Natural killer cell (primary cell): ENCODE results near the gene ZNF548. TPM values are rescaled to one million over a fixed set of nuclear protein-coding genes. Genes with fewer than 3 reads are reported as not detected.

ENCODE experiments used
- ATAC-seq, 3 donors: fragments of 150-1000 bp in 2 of 3; fragments of 200-7000 bp in 1 of 3; cut with Tn5 transposase; 1 replicate in 1 of 3; 2 replicates in 2 of 3; pipeline ENCODE4 v1.10.0; 2021; ENCODE audit warnings: mild to moderate bottlenecking in 2 of 3, moderate library complexity in 2 of 3
- DNase-seq, 2 donors: peaks; one replicate each; pipeline versions ENCODE4 v3.0.0 to v3.0.0-alpha.2; 2013 to 2021; ENCODE audit warnings: mixed read lengths in 1 of 2
- H3K27ac ChIP-seq: one replicate; pipeline ENCODE4 v1.5.1; 2013; ENCODE audit warnings: mild to moderate bottlenecking, low read length
- H3K27me3 ChIP-seq: one replicate; pipeline ENCODE4 v1.6.1; 2013; ENCODE audit warnings: low read length; ENCODE audit not compliant: control insufficient read depth, insufficient read depth
- H3K36me3 ChIP-seq: one replicate; pipeline ENCODE4 v1.6.1; 2013; ENCODE audit warnings: low read length; ENCODE audit not compliant: control insufficient read depth, insufficient read depth
- H3K4me1 ChIP-seq: one replicate; pipeline ENCODE4 v1.6.1; 2013; ENCODE audit warnings: low read length; ENCODE audit not compliant: control insufficient read depth, insufficient read depth
- H3K4me3 ChIP-seq: one replicate; pipeline ENCODE4 v1.5.1; 2013; ENCODE audit warnings: low read length
- H3K9me3 ChIP-seq: one replicate; pipeline ENCODE4 v1.6.1; 2013; ENCODE audit warnings: low read length; ENCODE audit not compliant: control insufficient read depth, insufficient read depth
- H3K27ac Mint-ChIP-seq, 2 donors: one replicate each; pipeline ENCODE4 v1.8.0; 2022; ENCODE audit warnings: mild to moderate bottlenecking in 2 of 2, mixed read lengths in 2 of 2, moderate library complexity in 1 of 2
- H3K27me3 Mint-ChIP-seq, 2 donors: one replicate each; pipeline ENCODE4 v1.8.0; 2022; ENCODE audit warnings: low read depth in 2 of 2, mixed read lengths in 2 of 2
- H3K36me3 Mint-ChIP-seq: one replicate; pipeline ENCODE4 v1.8.0; 2022; ENCODE audit warnings: mixed read lengths
- H3K4me1 Mint-ChIP-seq, 2 donors: one replicate each; pipeline ENCODE4 v1.8.0; 2022; ENCODE audit warnings: mixed read lengths in 2 of 2
- H3K4me3 Mint-ChIP-seq: one replicate; pipeline ENCODE4 v1.8.0; 2022; ENCODE audit warnings: mild to moderate bottlenecking, moderate library complexity, mixed read lengths
- H3K9me3 Mint-ChIP-seq, 2 donors: one replicate each; pipeline ENCODE4 v1.8.0; 2022; ENCODE audit warnings: mixed read lengths in 2 of 2
- CTCF ChIP-seq: fragments of 200-600 bp; IDR thresholded peaks from one replicate; pipeline ENCODE4 v1.8.0; 2022; ENCODE audit warnings: antibody characterized with exemption
- WGBS: methylation state at CpG from one replicate; pipeline ENCODE4 v1.1.7; 2013; ENCODE audit warnings: missing lambda C conversion rate; ENCODE audit not compliant: insufficient coverage; 5-methylcytosine and 5-hydroxymethylcytosine counted together
- intact Hi-C: fragments of 100-400 bp; cut with micrococcal nuclease; formaldehyde crosslinking; loops from one replicate; pipeline ENCODE4 v1.14.2; 2022
- total RNA-seq, 4 donors: library from RNA; stranded (reverse); fragments of 120-200 nt in 1 of 4; gene quantifications; one replicate each; pipeline versions ENCODE4 v1.2.3 to v1.2.4, GENCODE V29; 2013 to 2022

Gene ZNF548
- total RNA-seq, 3 donors from 2014 or later (not counting 1 experiment from before 2014, with no cell fraction given): 75.5 to 104 (median 96.9) TPM

- 97% methylated on average over 5 of the region's 5 CpGs for WGBS
- DNase-seq (no peak), ATAC-seq (no peak)
- Mint-ChIP-seq H3K9me3 (peaks cover 9 to 14% of the 10 kb centered on the region in 2 donors), H3K27me3 (no peaks in the 10 kb centered on the region), H3K4me1 (peaks cover 12 to 14% of the 10 kb centered on the region in 2 donors), H3K36me3 (peaks cover 51% of the 10 kb centered on the region), H3K27ac (no peak overlapping the region), H3K4me3 (no peak overlapping the region)
- H3K27ac ChIP-seq: no peak overlapping the region
- TF ChIP-seq CTCF: no peak
- peaks cover 36% of the 10 kb centered on the region for H3K36me3 ChIP-seq
- no peaks in the 10 kb centered on the region for H3K27me3 ChIP-seq
- H3K9me3 ChIP-seq: peaks cover 57% of the 10 kb centered on the region
- H3K4me3 ChIP-seq: no peak overlapping the region
- no peaks in the 10 kb centered on the region for H3K4me1 ChIP-seq
- intact Hi-C loops: no loop called here
These were observed 32.2 kb upstream of the ZNF548 start for GRCh38 chr19:57357406-57357805.

- H3K36me3 ChIP-seq: peaks cover 29% of the 10 kb centered on the region
These were observed 30.4 kb upstream of the ZNF548 start for GRCh38 chr19:57359300-57359699.

GRCh38 chr19:57362419-57362818 is 27.2 kb upstream of the ZNF548 start:
- Histone ChIP-seq H3K4me1 (peaks cover 14% of the 10 kb centered on the region), H3K4me3 (no peak overlapping the region), H3K9me3 (peaks cover 27% of the 10 kb centered on the region), H3K27ac (peak overlapping the region; percentile 93), H3K36me3 (no peaks in the 10 kb centered on the region), H3K27me3 (no peaks in the 10 kb centered on the region)
- peak overlapping the region; percentile 96 to 98 for H3K27ac Mint-ChIP-seq
- DNase-seq (no peak), ATAC-seq (no peak)
- 100% methylated on average over 1 of the region's 2 CpGs for WGBS
- no peak for TF ChIP-seq CTCF
- H3K4me3 Mint-ChIP-seq: peak overlapping the region; percentile 92
- H3K36me3 Mint-ChIP-seq: peaks cover 21% of the 10 kb centered on the region
- H3K4me1 Mint-ChIP-seq: peaks cover 18 to 19% of the 10 kb centered on the region in 2 donors
- H3K9me3 Mint-ChIP-seq: peaks cover 0 to 8% of the 10 kb centered on the region in 2 donors
- no peaks in the 10 kb centered on the region for H3K27me3 Mint-ChIP-seq
- intact Hi-C loops: no loop called here

More at GRCh38 chr19:57359300-57359699, 30.4 kb upstream of the ZNF548 start:
- intact Hi-C loops: no loop called here
- Histone ChIP-seq H3K9me3 (peaks cover 55% of the 10 kb centered on the region), H3K27me3 (no peaks in the 10 kb centered on the region), H3K4me3 (no peak overlapping the region), H3K4me1 (peaks cover 13% of the 10 kb centered on the region), H3K27ac (no peak overlapping the region)
- Mint-ChIP-seq H3K27ac (no peak overlapping the region), H3K9me3 (peaks cover 7 to 11% of the 10 kb centered on the region in 2 donors), H3K36me3 (peaks cover 47% of the 10 kb centered on the region), H3K27me3 (no peaks in the 10 kb centered on the region), H3K4me3 (no peak overlapping the region), H3K4me1 (peaks cover 16 to 18% of the 10 kb centered on the region in 2 donors)
- ATAC-seq: no peak
- no peak for TF ChIP-seq CTCF
- DNase-seq: no peak
